GM23338 (cell line): Measurements from ENCODE around the gene RASL11A. TPM values are rescaled to one million over a fixed set of nuclear protein-coding genes. Genes with fewer than 3 reads are reported as not detected.

ENCODE experiments used
- ATAC-seq: fragments of 200-7000 bp; cut with Tn5 transposase; 3 replicates; pipeline ENCODE4 v1.9.1; 2020
- DNase-seq: peaks from one replicate; pipeline ENCODE4 v3.0.0-alpha.2; 2015; ENCODE audit warnings: low spot score
- H2AFZ ChIP-seq: fragments of 200-600 bp; sonication (generic); 2 replicates; pipeline ENCODE4 v1.8.0; 2016; ENCODE audit warnings: antibody characterized with exemption, mild to moderate bottlenecking, moderate library complexity
- H3F3A ChIP-seq: fragments of 200-600 bp; sonication (generic); replicated peaks from 2 replicates; pipeline ENCODE4 v1.8.0; 2017; ENCODE audit warnings: antibody characterized with exemption, mixed run types, low read depth
- H3K27ac ChIP-seq: fragments of 200-600 bp; sonication (generic); 2 replicates; pipeline ENCODE4 v1.6.1; 2016; ENCODE audit warnings: low read depth
- H3K27me3 ChIP-seq: fragments of 200-600 bp; sonication (generic); 2 replicates; pipeline ENCODE4 v1.8.0; 2016; ENCODE audit warnings: mild to moderate bottlenecking, mixed run types, moderate library complexity; ENCODE audit not compliant: insufficient read depth
- H3K36me3 ChIP-seq: fragments of 200-600 bp; sonication (generic); 2 replicates; pipeline ENCODE4 v1.8.0; 2016; ENCODE audit warnings: mild to moderate bottlenecking; ENCODE audit not compliant: insufficient read depth
- H3K4me1 ChIP-seq: fragments of 200-600 bp; sonication (generic); 2 replicates; pipeline ENCODE4 v1.8.0; 2016; ENCODE audit warnings: mild to moderate bottlenecking, moderate library complexity; ENCODE audit not compliant: insufficient read depth
- H3K4me2 ChIP-seq: fragments of 200-600 bp; sonication (generic); 2 replicates; pipeline ENCODE4 v1.7.1; 2017; ENCODE audit warnings: mixed run types
- H3K4me3 ChIP-seq: fragments of 200-600 bp; sonication (generic); 2 replicates; pipeline ENCODE4 v1.6.1; 2016; ENCODE audit warnings: mixed run types
- H3K79me2 ChIP-seq: fragments of 200-600 bp; sonication (generic); replicated peaks from 2 replicates; pipeline ENCODE4 v1.8.0; 2017; ENCODE audit warnings: mild to moderate bottlenecking; ENCODE audit not compliant: insufficient read depth
- H3K9me2 ChIP-seq: fragments of 200-600 bp; sonication (generic); 2 replicates; pipeline ENCODE4 v1.8.0; 2017; ENCODE audit not compliant: insufficient read depth
- H4K20me1 ChIP-seq: fragments of 200-600 bp; sonication (generic); replicated peaks from 2 replicates; pipeline ENCODE4 v1.8.0; 2017; ENCODE audit warnings: mild to moderate bottlenecking; ENCODE audit not compliant: insufficient read depth
- H3K27ac Mint-ChIP-seq: 2 replicates; pipeline ENCODE4 v1.8.0; 2020; ENCODE audit warnings: inconsistent platforms, mild to moderate bottlenecking, moderate library complexity, mixed read lengths
- H3K27me3 Mint-ChIP-seq: 3 replicates; pipeline ENCODE4 v1.8.0; 2022; ENCODE audit warnings: low read depth, mild to moderate bottlenecking, moderate library complexity, mixed read lengths, inconsistent platforms; ENCODE audit not compliant: insufficient read depth, poor library complexity
- H3K36me3 Mint-ChIP-seq: 3 replicates; pipeline ENCODE4 v1.8.0; 2021; ENCODE audit warnings: low read depth, mild to moderate bottlenecking, inconsistent platforms, moderate library complexity, mixed read lengths
- H3K4me1 Mint-ChIP-seq: 3 replicates; pipeline ENCODE4 v1.8.0; 2020; ENCODE audit warnings: mild to moderate bottlenecking, inconsistent platforms, mixed read lengths
- H3K4me3 Mint-ChIP-seq: 3 replicates; pipeline ENCODE4 v1.8.0; 2021; ENCODE audit warnings: moderate library complexity, mild to moderate bottlenecking, inconsistent platforms, mixed read lengths
- H3K9me3 Mint-ChIP-seq: 3 replicates; pipeline ENCODE4 v1.8.0; 2020; ENCODE audit warnings: moderate library complexity, mild to moderate bottlenecking, inconsistent platforms, mixed read lengths
- CREB1 ChIP-seq: fragments of 250-450 bp; sonication (Bioruptor Pico); IDR thresholded peaks from 2 replicates; pipeline ENCODE4 v1.5.0; 2020; ENCODE audit warnings: low read depth, mild to moderate bottlenecking, moderate library complexity
- CTCF ChIP-seq, 2 experiments: fragments of 200-600 bp in 1 of 2; sonication (generic) in 1 of 2; conservative IDR thresholded peaks; 2 replicates each; pipeline versions ENCODE4 v1.5.1 to v1.6.1; 2016 to 2017; ENCODE audit warnings: antibody characterized with exemption in 2 of 2, low read depth in 2 of 2, mild to moderate bottlenecking in 2 of 2, moderate library complexity in 1 of 2
- ETS1 ChIP-seq: IDR thresholded peaks from 2 replicates; pipeline ENCODE4 v1.6.1; 2016; ENCODE audit warnings: antibody characterized with exemption
- EZH2 ChIP-seq: fragments of 200-600 bp; sonication (generic); IDR thresholded peaks from one replicate; pipeline ENCODE4 v1.8.0; 2017; ENCODE audit warnings: antibody characterized with exemption, mild to moderate bottlenecking, low read depth; ENCODE audit not compliant: unreplicated experiment
- EZH2phosphoT487 ChIP-seq: fragments of 200-600 bp; sonication (generic); IDR thresholded peaks from one replicate; pipeline ENCODE4 v1.8.1; 2018; ENCODE audit warnings: antibody characterized with exemption; ENCODE audit not compliant: unreplicated experiment
- JUNB ChIP-seq: IDR thresholded peaks from one replicate; pipeline ENCODE4 v1.6.1; 2016; ENCODE audit warnings: antibody characterized with exemption; ENCODE audit not compliant: unreplicated experiment
- NANOG ChIP-seq: IDR thresholded peaks from 2 replicates; pipeline ENCODE4 v1.6.1; 2016; ENCODE audit warnings: antibody characterized with exemption, borderline replicate concordance
- POLR2AphosphoS5 ChIP-seq: IDR thresholded peaks from 2 replicates; pipeline ENCODE4 v1.6.1; 2016; ENCODE audit warnings: antibody characterized with exemption, low read depth
- REST ChIP-seq: IDR thresholded peaks from one replicate; pipeline ENCODE4 v1.6.1; 2018; ENCODE audit warnings: antibody characterized with exemption; ENCODE audit not compliant: unreplicated experiment
- ZNF114 ChIP-seq: fragments of 250-450 bp; sonication (Bioruptor Pico); IDR thresholded peaks from 2 replicates; pipeline ENCODE4 v1.5.0; 2020; ENCODE audit warnings: mild to moderate bottlenecking, moderate library complexity
- ZNF331 ChIP-seq: fragments of 250-450 bp; sonication (Bioruptor Pico); IDR thresholded peaks from 2 replicates; pipeline ENCODE4 v1.5.0; 2020; ENCODE audit warnings: low read depth, mild to moderate bottlenecking, moderate library complexity
- ZNF462 ChIP-seq: fragments of 250-450 bp; sonication (Bioruptor Pico); IDR thresholded peaks from 2 replicates; pipeline ENCODE4 v1.5.0; 2020; ENCODE audit warnings: mild to moderate bottlenecking, moderate library complexity
- polyA plus RNA-seq: library from polyadenylated mRNA; unstranded; fragments of >200 nt; fragmentation: Nextera tagmentation; extraction: Ambion mirVana; gene quantifications from 2 replicates; pipeline ENCODE4 v1.2.1, GENCODE V29; 2016
- total RNA-seq: library from RNA; depleted of rRNA; stranded (reverse); fragments of >200 nt; shearing (Covaris generic); gene quantifications from 2 replicates; pipeline ENCODE4 v1.2.3, GENCODE V29; 2014

RASL11A gene
- total and polyA plus RNA-seq, 2 experiments from 2014 or later = 1.9 to 3.3 TPM

- no peak overlapping the region for H3K27ac ChIP-seq
- no peaks in the 10 kb centered on the region for H3K9me2 ChIP-seq
- peak overlapping the region; percentile 77 for H3K4me3 Mint-ChIP-seq
- no peaks in the 10 kb centered on the region for H3K36me3 ChIP-seq
- H3K79me2 ChIP-seq = no peaks in the 10 kb centered on the region
- TF ChIP-seq CREB1 (no peak), EZH2 (no peak), POLR2AphosphoS5 (no peak), REST (no peak), ETS1 (no peak), CTCF (conservative IDR thresholded peaks at IDR 0.05; ENCODE audit: low read depth in 2 of 2) (no peak), NANOG (no peak), JUNB (no peak), ZNF114 (CRISPR knock-in tag) (no peak), ZNF331 (no peak), ZNF462 (CRISPR knock-in tag) (no peak), EZH2phosphoT487 (no peak)
- peak overlapping the region; percentile 100 for H2AFZ ChIP-seq
- H3K27me3 ChIP-seq = peaks cover 29% of the 10 kb centered on the region
- ATAC-seq = no peak
- H3K36me3 Mint-ChIP-seq = no peaks in the 10 kb centered on the region
- H3K27me3 Mint-ChIP-seq = peaks cover 22% of the 10 kb centered on the region
- H3K9me3 Mint-ChIP-seq = no peaks in the 10 kb centered on the region; the same call in 2 of the 3 replicates
- H3K4me2 ChIP-seq = peak overlapping the region; percentile 89
- peaks cover 15% of the 10 kb centered on the region for H3K4me1 Mint-ChIP-seq
- H3F3A ChIP-seq = peaks cover 13% of the 10 kb centered on the region; the same call in 1 of the 2 replicates
- peak overlapping the region; percentile 86 for H3K4me3 ChIP-seq
- no peaks in the 10 kb centered on the region for H4K20me1 ChIP-seq
- no peak for DNase-seq
- H3K4me1 ChIP-seq = no peaks in the 10 kb centered on the region; the same call in 1 of the 2 replicates
- H3K27ac Mint-ChIP-seq = no peak overlapping the region
Measured at GRCh38 chr13:27271570-27272096, 1.0 kb downstream of the RASL11A start.
